ENCODE results near the gene GHRH.

GHRH gene

GRCh38 chr20:37261714-37262113 is at the start of gene GHRH:
Gene GHRH (minus strand): TSS chr20:37261814. CDS start chr20:37256889, 4,925 bp downstream.
- no peak for DNase-seq (ENCODE audit: low read depth)

DNA sequence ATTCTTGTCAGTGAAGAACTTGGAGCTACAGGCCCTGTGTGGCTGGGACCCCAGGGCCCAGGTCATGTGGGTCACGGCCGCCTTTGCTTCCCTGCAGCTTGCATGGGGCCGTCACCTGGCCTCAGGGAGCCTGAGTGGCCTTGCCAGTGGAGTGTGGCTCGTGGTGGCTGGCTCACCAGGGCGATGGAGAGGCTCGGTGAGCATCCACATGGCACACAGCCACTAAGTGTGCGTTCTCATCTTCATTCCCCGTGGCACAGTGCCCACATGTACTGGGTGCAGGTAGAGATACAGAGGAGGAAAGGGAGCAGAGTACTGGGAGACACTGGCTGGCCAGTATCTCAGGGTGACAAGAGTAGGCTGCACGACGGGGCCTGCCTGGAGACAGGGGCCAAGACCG is 49.3 kb upstream of the GHRH start:
- no peak for DNase-seq (ENCODE audit: low read depth)

- DNase-seq (ENCODE audit: low read depth): no peak
These were observed 48.4 kb upstream of the GHRH start for GRCh38 chr20:37309936-37310590.

- no peak for DNase-seq (ENCODE audit: low read depth)
These were observed 47.7 kb upstream of the GHRH start for GRCh38 chr20:37309290-37309689.

DNA sequence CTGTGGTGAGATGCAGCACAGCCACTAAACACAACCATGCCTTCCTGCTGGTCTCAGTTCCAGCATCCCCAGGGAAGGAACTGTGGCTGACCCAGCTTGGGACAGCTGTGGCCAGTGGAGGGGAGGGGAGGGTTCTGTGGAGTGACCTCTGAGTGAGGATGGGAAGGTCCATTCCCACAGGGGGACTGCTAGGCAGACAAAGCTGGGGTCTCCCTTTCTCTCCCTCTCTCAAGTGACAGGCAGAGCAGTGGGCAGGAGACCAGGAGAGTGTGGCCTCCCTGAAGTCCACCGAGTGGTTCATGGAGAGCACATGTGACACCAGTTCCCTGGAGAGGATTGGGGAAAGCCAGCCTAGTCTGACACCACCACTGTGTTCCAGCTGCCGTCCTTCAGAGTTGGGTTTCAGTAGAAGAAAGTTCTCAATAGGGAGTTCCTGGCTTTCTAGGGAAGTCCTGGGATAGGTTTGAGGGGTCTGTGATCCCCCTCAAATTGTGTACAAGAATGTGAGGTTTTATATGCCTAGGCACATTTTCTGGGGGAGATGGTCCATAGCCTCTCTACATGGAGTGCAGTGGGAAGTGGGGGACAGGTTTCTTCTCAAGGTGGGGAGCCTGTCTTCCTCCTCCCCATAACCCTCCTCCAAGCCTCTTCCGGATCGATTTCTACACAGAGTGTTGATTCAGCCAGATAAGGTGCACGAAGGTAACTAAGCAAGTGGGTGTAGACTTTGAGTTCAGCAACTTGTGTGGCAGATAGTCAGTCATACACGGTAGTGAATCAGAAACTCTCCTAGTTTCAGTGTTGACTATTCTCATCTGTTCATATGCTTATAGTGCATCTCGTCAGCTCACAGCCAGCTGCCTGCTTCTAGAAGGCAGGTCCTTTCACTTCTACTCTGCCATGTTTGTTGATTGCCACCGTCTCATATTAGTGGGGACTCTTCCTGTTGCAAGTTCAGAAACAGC is 46.8 kb upstream of the GHRH start:
- no peak for DNase-seq (ENCODE audit: low read depth)

GRCh38 chr20:37305839-37306238 is 44.2 kb upstream of the GHRH start:
- no peak for DNase-seq (ENCODE audit: low read depth)

- no peak for DNase-seq (ENCODE audit: low read depth)
These were observed 43.5 kb upstream of the GHRH start for GRCh38 chr20:37305079-37305478.

DNA sequence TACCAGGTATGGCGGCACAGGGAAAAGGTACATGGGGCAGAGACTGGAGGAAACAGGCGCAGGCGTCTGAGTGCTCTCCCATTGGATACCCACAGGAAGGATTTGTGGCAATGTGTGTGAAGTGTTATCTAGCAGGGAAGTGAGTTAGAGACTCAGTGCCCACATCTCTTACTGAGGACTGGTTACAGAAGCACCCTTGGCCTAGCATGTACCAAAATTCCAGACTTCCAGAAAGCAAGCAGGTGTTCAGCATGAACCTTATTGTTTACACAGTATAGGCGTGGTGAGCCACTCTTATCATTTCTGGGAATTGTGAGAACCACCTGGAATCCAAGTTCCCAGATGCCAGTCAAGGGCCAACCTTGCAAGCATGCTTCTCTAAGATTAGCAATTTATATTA is 42.0 kb upstream of the GHRH start:
- DNase-seq (ENCODE audit: low read depth): no peak

DNA sequence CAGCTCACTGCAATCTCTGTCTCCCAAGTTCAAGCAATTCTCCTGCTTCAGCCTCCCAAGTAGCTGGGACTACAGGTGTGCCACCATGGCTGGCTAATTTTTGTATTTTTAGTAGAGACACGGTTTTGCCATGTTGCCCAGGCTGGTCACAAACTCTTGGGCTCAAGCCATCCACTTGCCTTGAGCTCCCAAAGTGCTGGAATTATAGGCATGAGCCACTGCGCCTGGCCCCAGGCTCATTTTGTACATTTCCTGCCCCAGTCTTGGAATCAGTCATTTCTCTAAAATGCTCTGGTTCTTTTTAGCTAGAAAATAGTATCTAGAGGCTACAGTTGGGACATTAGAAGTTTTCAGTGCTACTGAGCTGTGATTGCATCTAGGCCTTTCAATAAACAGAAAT is 41.4 kb upstream of the GHRH start:
- DNase-seq (ENCODE audit: low read depth): no peak

DNA sequence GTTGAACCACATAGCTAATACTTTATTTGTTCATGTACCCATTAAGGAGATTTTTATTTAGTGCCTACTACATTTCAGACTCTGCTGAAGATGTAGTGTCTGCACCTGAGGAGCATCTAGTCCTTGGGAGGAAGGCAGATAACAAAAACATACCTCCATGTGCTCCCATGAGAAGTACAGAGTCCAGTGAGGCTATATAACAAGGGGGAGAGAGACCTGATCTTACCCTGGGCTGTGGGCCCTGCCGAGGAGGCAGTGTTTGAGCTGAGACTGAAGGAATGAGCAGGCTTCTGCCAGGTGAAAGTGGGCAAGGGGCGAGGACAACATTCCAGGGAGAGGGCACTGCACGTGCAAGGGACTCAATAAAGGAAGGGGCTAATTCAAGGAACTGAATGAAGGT is 39.9 kb upstream of the GHRH start:
- no peak for DNase-seq (ENCODE audit: low read depth)

- no peak for DNase-seq (ENCODE audit: low read depth)
These were observed 39.5 kb upstream of the GHRH start for GRCh38 chr20:37301120-37301519.

DNA sequence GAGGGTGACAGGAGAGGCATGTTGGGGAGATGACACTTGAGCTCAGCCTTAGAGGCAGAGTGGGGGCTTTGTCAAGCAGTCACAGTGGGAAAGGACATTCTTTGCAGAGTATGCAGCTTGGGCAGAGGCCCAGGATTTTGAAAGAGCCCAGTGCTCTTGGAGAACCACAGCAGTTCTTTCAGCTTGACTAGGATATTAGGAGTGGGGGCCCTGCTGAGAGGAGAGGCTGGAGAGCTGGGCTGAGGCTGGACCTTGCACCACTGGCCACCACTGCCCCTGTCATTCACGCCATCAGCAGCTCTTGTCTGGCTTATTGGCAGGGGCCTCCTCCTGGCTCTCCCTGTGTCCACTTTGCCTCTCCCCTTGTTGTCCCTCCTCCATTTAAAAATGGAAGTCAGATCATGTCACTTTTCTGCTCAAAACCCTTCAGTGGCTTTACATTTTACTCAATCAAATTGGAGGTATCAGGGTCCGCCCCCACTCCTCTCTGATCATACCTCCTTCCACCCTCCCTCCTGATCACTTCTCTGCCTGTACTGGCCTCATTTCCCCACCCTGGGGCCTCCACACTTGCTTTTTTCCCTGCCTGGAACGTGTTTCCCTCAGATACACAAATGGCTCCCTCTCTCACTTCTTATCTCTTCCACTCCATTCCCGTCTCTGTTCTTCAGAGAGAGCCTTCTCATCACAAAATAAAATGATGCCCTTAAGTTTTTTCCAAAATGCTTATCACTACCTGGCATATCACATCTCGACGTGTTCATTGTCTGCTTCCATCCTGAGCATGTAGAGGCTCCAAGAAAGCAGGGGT is 38.3 kb upstream of the GHRH start:
- no peak for DNase-seq (ENCODE audit: low read depth)

- DNase-seq (ENCODE audit: low read depth): no peak
These were observed 36.8 kb upstream of the GHRH start for GRCh38 chr20:37298190-37298939.

DNA sequence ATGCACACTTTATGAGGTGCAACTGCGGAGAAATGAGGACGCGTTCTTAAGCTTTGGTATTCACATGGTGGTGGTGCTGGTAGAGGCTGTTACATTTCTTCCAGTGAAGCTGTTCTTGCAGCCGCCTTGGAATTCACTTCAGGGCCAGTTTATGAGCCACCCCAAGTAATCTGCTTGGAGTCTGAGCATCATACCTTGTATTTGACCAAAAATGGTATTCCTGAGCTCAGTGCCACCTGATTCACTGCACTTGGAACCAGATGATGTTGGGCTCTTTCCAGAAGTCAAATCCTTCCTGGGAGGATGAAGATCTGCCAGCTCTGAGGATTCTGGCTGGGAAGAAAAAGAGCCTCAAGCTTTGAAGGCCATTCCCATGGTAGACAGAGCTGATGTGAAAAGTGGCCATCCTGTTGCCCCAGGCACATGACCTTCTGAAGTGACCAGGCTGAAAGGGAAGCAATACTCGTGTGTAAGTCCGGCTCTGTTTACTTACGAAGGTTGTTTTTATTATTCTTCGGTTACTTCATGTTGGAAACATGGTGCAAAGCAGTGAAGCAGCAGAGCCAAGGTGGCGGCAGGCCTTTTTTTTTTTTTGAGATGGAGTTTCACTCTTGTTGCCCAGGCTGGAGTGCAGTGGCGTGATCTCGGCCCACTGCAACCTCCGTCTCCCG is 35.6 kb upstream of the GHRH start:
- DNase-seq (ENCODE audit: low read depth): no peak

GRCh38 chr20:37296371-37296770 is 34.8 kb upstream of the GHRH start:
- no peak for DNase-seq (ENCODE audit: low read depth)

GRCh38 chr20:37295595-37295994 is 34.0 kb upstream of the GHRH start:
- DNase-seq (ENCODE audit: low read depth): no peak

- no peak for DNase-seq (ENCODE audit: low read depth)
These were observed 33.4 kb upstream of the GHRH start for GRCh38 chr20:37295001-37295400.

DNA sequence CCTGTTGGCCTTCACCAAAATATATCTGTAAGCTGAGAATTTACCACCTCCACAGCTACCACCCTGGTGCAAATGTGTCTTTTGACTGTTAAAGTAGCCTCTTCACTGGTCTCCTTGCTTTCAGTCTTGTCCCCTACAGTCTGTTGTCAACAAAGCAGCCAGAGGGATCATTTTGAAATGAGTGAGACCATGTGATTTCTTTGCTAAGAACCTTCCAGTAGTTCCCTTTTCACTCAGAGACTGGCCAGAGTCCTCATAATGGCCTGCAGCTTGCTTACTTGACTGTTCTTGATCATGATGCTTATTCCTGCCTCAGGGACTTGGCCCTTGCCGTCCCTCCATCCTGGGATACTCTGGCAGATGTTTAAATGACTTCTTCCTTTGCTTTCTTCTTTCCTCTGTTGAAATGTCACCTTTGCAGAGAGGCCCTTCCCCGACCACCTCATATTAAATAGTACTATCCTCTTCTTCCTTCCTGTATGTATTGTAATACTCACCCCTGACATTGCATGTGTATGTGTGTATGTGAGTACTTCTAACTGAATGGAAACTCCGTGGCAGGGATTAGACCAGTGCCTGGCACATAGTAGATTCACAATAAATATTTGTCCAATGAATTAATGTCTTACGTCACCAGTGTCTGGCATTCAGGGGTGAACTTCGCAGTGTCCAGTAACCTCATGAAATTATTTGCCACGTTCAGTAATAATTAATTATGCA is 32.8 kb upstream of the GHRH start:
- no peak for DNase-seq (ENCODE audit: low read depth)

DNA sequence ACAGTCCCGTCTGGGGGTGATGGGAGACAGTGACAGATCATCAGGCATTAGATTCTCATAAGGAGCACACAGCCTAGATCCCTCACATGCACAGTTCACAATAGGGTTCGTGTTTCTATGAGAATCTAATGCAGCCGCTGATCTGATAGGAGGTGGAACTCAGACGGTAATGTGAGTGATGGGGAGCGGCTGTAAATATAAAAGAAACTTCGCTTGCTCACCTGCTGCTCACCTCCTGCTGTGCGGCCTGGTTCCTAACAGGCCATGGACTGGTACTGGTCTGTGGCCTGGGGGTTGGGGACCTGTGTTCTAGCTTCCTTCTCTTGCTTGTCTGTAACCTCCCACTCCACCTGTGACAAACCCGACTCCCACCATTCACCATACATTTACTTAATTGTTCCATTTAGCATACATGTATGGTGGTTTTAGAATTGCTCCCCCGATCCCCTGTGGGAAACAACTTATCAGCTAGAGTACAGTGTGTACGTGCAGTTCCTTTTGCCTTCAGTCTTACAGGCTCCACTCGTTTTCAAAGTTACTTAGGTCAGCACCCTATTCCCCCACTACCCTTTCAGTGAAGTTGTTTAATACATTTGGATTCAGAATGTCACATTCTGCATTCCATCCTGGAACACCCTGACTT is 31.8 kb upstream of the GHRH start:
- no peak for DNase-seq (ENCODE audit: low read depth)

DNA sequence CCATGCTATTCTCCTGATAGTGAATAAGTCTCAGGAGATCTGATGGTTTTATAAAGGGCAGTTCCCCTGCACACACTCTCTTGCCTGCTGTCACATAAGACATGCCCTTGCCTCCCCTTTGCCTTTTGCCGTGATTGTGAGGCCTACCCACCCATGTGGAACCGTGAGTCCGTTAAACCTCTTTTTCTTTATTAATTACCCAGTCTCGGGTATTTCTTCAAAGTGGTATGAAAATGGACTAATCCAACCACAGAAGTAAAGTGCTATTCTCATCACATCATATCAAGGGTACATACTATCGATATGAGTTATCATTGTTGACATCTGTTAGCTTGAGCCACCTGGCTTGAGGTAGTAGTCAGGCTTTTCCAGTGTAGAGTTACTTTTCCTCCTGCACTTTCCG is 30.1 kb upstream of the GHRH start:
- DNase-seq (ENCODE audit: low read depth): no peak

Measured in CMK (cell line).